ENCODE results near the gene MACROD2. TPM values are rescaled to one million over a fixed set of nuclear protein-coding genes. Genes with fewer than 3 reads are reported as not detected.

Gene MACROD2
- total RNA-seq, 1 experiment from 2014 or later: 3.7 TPM

GRCh38 chr20:15317546-15318232 is 1322.4 kb downstream of the MACROD2 start:
- Histone ChIP-seq H3K4me2 (ENCODE audit: low read length) (no peak overlapping the region), H3K4me1 (ENCODE audit: control insufficient read depth in 1 of 2, insufficient read depth in 2 of 2, low read length in 2 of 2) (no peaks in the 10 kb centered on the region), H3K9me2 (ENCODE audit: insufficient read depth) (no peaks in the 10 kb centered on the region), H3K4me3 (replicated peaks in 1 of 2; ENCODE audit: low read depth in 1 of 2, low read length in 2 of 2) (no peak overlapping the region), H3K27ac (ENCODE audit: low read depth, low read length) (no peak overlapping the region), H3K79me2 (ENCODE audit: insufficient read depth, low read length) (no peaks in the 10 kb centered on the region), H4K20me1 (ENCODE audit: insufficient read depth) (no peaks in the 10 kb centered on the region), H3K9me3 (ENCODE audit: control insufficient read depth in 1 of 2, insufficient read depth in 1 of 2, low read depth in 1 of 2, low read length in 2 of 2) (no peaks in the 10 kb centered on the region; a peak in 1 of 4 replicates), H3K36me3 (ENCODE audit: control insufficient read depth in 1 of 2, insufficient read depth in 2 of 2, low read length in 2 of 2) (no peaks in the 10 kb centered on the region), H3K9ac (ENCODE audit: low read length) (no peak overlapping the region), H2AFZ (ENCODE audit: low read depth, low read length, poor library complexity, severe bottlenecking) (no peak overlapping the region), H3K27me3 (ENCODE audit: insufficient read depth, low read length) (no peaks in the 10 kb centered on the region)
- intact Hi-C loops (cut with micrococcal nuclease): no loop called here
- ChIA-PET POLR2A (no interaction called here), RAD21 (ENCODE audit: low non-redundant PET in 1 of 2, low total read pairs in 2 of 2, uncharacterized antibody in 2 of 2, unreplicated experiment in 2 of 2) (no interaction called here), CTCF (no interaction called here)
- no peak for TF ChIP-seq POLR2AphosphoS5 (IDR thresholded peaks at IDR 0.05; ENCODE audit: low read depth, low read length)
- TF ChIP-seq ZNF274 (IDR thresholded peaks at IDR 0.05; ENCODE audit: low read depth, low read length): no peak
- no peak for TF ChIP-seq FOSL1 (IDR thresholded peaks at IDR 0.05; ENCODE audit: low read depth)
- no peak for TF ChIP-seq ZFX (IDR thresholded peaks at IDR 0.05)
- TF ChIP-seq JUND (IDR thresholded peaks at IDR 0.05): no peak
- TF ChIP-seq RAD21 (IDR thresholded peaks at IDR 0.05; ENCODE audit: low read depth): no peak
- TF ChIP-seq REST (IDR thresholded peaks at IDR 0.05; ENCODE audit: low read depth): no peak
- BruUV-seq (replicated peaks): no TSS peak
- ATAC-seq (no peak), DNase-seq (ENCODE audit: low read depth, low spot score) (no peak)

All from HCT116 (cell line).